ENCODE data around the gene GRB2. TPM values are rescaled to one million over a fixed set of nuclear protein-coding genes. Genes with fewer than 3 reads are reported as not detected.

The GRB2 gene
- total and polyA plus RNA-seq, 2 experiments from 2014 or later: 65.0 to 96.6 TPM

DNA sequence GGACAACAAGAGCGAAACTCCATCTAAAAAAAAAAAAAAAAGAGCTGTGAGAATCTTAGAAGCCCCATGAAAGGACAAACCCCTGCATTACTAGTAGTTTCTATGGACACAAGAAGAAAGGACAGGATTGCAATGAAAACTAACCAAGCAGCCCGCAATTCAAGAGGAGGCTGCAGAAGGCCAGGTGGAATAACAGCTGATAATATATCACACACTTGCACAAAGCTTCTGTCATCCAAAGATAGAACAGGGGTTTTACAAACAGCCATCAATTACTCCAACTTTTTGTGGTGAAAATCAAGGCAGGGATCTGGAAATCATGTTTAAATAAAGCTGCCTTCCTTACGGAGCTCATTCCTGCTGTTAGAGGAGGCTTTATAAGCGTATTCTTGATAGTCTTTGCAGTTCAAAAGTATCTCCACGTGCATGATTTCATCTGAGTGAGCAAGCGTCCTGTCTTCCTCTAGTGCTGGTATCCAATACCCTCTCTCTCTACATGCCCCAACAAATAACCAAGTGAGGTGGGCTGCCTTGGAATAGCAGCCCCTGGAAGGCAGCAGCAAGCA lies 27.8 kb upstream of the GRB2 start:
- Histone ChIP-seq H3K4me3 (no peak overlapping the region), H3K9ac (no peak overlapping the region)
- 69 to 71% methylated on average over 6 of the region's 6 CpGs for whole genome bisulfite sequencing, 2 experiments (ENCODE audit: low coverage in 1 of 2, low lambda C conversion rate in 2 of 2, missing lambda C conversion rate in 2 of 2)

DNA sequence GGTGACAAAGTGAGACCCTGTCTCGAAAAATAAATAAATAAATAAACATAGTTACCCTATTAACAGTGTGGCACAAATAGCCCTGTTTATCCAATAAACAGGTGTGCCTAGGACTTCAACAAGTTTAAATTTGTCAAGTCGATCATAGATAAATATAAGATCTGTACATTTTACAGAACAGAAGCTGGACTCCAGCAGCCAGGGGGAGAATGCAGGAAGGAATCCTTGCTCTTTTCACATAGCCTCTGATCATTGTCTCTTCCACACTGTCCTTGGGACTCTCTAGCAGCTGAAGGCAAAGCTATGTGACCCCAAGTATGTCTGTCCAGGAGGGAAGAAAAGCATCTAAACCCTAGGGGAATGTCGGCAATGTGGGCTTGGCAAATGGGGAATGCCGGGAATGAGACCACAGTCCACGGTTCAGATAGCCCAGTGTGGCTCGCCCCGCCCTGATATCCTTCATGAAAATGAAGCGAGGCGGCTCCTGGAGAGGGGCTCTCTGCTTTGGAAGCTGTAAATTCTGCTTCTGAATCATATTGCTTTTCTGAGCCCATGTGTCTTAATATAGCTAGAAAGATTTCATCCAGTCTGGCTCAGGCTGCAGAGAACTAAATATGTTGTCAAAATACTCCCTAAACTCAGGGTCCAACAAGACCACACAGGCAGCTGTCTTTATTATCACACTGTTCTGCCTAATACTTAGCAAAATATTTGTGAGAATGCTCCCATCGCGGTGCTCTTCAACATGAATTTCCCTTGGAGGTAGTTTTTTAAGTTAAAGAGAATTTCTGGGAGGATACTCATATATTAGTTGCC lies 24.9 kb upstream of the GRB2 start:
- H3K9ac ChIP-seq: no peak overlapping the region
- in situ Hi-C loops (cut with MboI): loop anchor here (25.0 kb wide), 1 partner anchor 307 kb away; no protein-coding TSS in a partner anchor
- TF ChIP-seq EZH2phosphoT487 (IDR thresholded peaks at IDR 0.05; ENCODE audit: insufficient read depth, low read depth) (no peak), EZH2 (IDR thresholded peaks at IDR 0.05; ENCODE audit: insufficient read depth, poor library complexity, severe bottlenecking) (no peak)

More for the DNA sequence above, 27.8 kb upstream of the GRB2 start:
- H3K36me3 ChIP-seq (ENCODE audit: low read depth): no peaks in the 10 kb centered on the region
- no peaks in the 10 kb centered on the region for H3K9me3 ChIP-seq (ENCODE audit: low read depth)
- H3K27ac ChIP-seq: no peak overlapping the region
- H3F3A ChIP-seq (ENCODE audit: insufficient read depth): no peaks in the 10 kb centered on the region
- no peak for TF ChIP-seq EZH2phosphoT487 (IDR thresholded peaks at IDR 0.05; ENCODE audit: insufficient read depth, low read depth)
- TF ChIP-seq EZH2 (IDR thresholded peaks at IDR 0.05; ENCODE audit: insufficient read depth, poor library complexity, severe bottlenecking): no peak
- no peak overlapping the region for H2AFZ ChIP-seq
- H3K9me2 ChIP-seq (ENCODE audit: insufficient read depth): no peaks in the 10 kb centered on the region
- no peaks in the 10 kb centered on the region for H3K79me2 ChIP-seq (ENCODE audit: insufficient read depth)
- H3K27me3 ChIP-seq (replicated peaks; ENCODE audit: insufficient read depth): no peaks in the 10 kb centered on the region
- in situ Hi-C loops (cut with MboI): loop anchor here (25.0 kb wide), 1 partner anchor 304 kb away; no protein-coding TSS in a partner anchor
- DNase-seq: no peak
- H4K20me1 ChIP-seq (ENCODE audit: insufficient read depth): no peaks in the 10 kb centered on the region
- peaks cover 11% of the 10 kb centered on the region for H3K4me1 ChIP-seq (ENCODE audit: insufficient read depth)
- H3K4me2 ChIP-seq (ENCODE audit: unreplicated experiment): no peak overlapping the region

DNA sequence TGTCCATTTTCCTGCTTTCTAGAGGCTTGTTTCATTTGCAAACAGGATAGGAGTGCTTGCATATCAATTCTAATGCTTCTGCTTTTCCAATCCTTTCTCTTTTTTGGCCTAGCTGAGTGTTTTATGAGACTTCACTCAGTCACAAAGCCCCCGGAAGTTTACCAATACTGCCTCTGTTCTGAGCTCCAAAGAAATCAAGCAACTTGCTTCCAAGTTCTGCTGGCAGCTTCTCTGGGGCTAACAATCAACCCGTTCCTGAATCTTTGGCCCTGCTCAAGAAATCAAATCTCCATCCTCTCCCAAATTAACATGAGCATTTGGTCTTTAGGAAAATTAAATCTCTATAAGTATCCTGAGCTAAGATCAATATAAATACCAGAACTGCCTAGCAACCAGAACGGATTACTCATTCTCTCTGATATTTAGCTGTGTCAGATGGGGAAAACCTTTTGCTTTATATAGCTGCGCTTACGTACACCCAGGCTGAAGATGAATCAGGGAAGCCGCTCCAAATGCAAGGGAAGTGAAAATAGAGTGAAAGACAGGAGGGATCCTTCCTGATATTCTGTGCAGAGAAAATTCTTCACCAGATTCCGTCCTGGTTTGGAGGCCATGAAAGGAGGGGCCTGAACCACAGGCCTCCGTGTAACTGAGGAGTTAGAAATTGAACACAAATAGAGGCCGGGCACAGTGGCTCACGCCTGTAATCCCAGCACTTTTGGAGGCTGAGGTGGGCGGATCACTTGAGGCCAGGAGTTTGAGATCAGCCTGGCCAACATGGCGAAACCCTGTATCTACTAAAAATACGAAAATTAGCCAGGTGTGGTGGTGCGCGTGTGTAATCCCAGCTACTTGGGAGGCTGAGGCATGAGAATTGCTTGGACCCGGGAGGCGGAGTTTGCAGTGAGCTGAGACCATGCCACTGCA lies 23.3 kb upstream of the GRB2 start:
- 0 out of 2 replicates have a peak, but pooled peaks cover 6% of the 10 kb centered on the region for H3F3A ChIP-seq (ENCODE audit: insufficient read depth)
- no peaks in the 10 kb centered on the region for H3K79me2 ChIP-seq (ENCODE audit: insufficient read depth)
- peak overlapping the region; percentile 30 for H3K27ac ChIP-seq
- no peak for TF ChIP-seq EZH2phosphoT487 (IDR thresholded peaks at IDR 0.05; ENCODE audit: insufficient read depth, low read depth)
- no peak for TF ChIP-seq EZH2 (IDR thresholded peaks at IDR 0.05; ENCODE audit: insufficient read depth, poor library complexity, severe bottlenecking)
- H3K4me2 ChIP-seq (ENCODE audit: unreplicated experiment): no peak overlapping the region
- peaks cover 11% of the 10 kb centered on the region for H3K4me1 ChIP-seq (ENCODE audit: insufficient read depth)
- no peaks in the 10 kb centered on the region for H3K36me3 ChIP-seq (ENCODE audit: low read depth)
- H2AFZ ChIP-seq: peak overlapping the region; percentile 24; the same call in 1 of the 2 replicates
- H3K4me3 ChIP-seq: no peak overlapping the region
- no peaks in the 10 kb centered on the region for H3K27me3 ChIP-seq (replicated peaks; ENCODE audit: insufficient read depth)
- peak; percentile 69 for DNase-seq
- no peaks in the 10 kb centered on the region for H3K9me2 ChIP-seq (ENCODE audit: insufficient read depth)
- H3K9ac ChIP-seq: peak overlapping the region; percentile 17; the same call in 1 of the 2 replicates
- no peaks in the 10 kb centered on the region for H4K20me1 ChIP-seq (ENCODE audit: insufficient read depth)
- 72 to 81% methylated on average over 17 of the region's 17 CpGs for WGBS, 2 experiments (ENCODE audit: low coverage in 1 of 2, low lambda C conversion rate in 2 of 2, missing lambda C conversion rate in 2 of 2)
- H3K9me3 ChIP-seq (ENCODE audit: low read depth): no peaks in the 10 kb centered on the region
- in situ Hi-C loops (cut with MboI): loop anchor here (10.0 to 25.0 kb wide), 2 partner anchors 86 to 308 kb away; partner anchors contain the start of genes CASKIN2 and TSEN54

More for the DNA sequence above, 24.9 kb upstream of the GRB2 start:
- Histone ChIP-seq H3K9me2 (ENCODE audit: insufficient read depth) (no peaks in the 10 kb centered on the region), H3K27me3 (replicated peaks; ENCODE audit: insufficient read depth) (no peaks in the 10 kb centered on the region), H3F3A (ENCODE audit: insufficient read depth) (0 out of 2 replicates have a peak, but pooled peaks cover 6% of the 10 kb centered on the region), H3K79me2 (ENCODE audit: insufficient read depth) (no peaks in the 10 kb centered on the region), H3K36me3 (ENCODE audit: low read depth) (no peaks in the 10 kb centered on the region), H4K20me1 (ENCODE audit: insufficient read depth) (no peaks in the 10 kb centered on the region), H2AFZ (peak overlapping the region; percentile 44; the same call in 1 of the 2 replicates), H3K4me1 (ENCODE audit: insufficient read depth) (peaks cover 11% of the 10 kb centered on the region), H3K4me2 (ENCODE audit: unreplicated experiment) (no peak overlapping the region), H3K9me3 (ENCODE audit: low read depth) (no peaks in the 10 kb centered on the region), H3K27ac (no peak overlapping the region), H3K4me3 (no peak overlapping the region)
- no peak for DNase-seq
- 66 to 71% methylated on average over 11 of the region's 11 CpGs for WGBS, 2 experiments (ENCODE audit: low coverage in 1 of 2, low lambda C conversion rate in 2 of 2, missing lambda C conversion rate in 2 of 2)

DNA sequence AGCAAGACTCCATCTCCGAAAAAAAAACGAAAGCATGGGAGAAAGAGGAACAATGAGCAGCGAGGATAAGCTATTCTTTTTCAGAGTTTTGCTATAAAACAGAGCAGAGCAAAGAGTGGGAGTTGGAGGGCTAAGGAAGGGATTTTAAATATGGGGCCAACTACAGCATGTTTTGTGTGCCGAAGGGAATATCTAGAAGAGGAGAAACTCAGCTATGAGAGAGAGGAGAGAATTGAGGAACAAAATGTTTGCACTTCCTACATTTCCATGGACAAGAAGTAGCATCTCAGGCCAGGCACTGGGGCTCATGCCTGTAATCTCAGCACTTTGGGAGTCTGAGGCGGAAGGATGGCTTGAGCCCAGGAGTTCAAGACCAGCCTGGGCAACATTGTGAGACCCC lies 13.1 kb upstream of the GRB2 start:
- H3F3A ChIP-seq (ENCODE audit: insufficient read depth): no peaks in the 10 kb centered on the region
- no peaks in the 10 kb centered on the region for H3K79me2 ChIP-seq (ENCODE audit: insufficient read depth)
- no peaks in the 10 kb centered on the region for H4K20me1 ChIP-seq (ENCODE audit: insufficient read depth)
- 32 to 59% methylated on average over 5 of the region's 5 CpGs for WGBS, 2 experiments (ENCODE audit: low coverage in 1 of 2, low lambda C conversion rate in 2 of 2, missing lambda C conversion rate in 2 of 2)
- H3K27ac ChIP-seq: no peak overlapping the region
- in situ Hi-C loops (cut with MboI): no loop called here
- TF ChIP-seq EZH2phosphoT487 (IDR thresholded peaks at IDR 0.05; ENCODE audit: insufficient read depth, low read depth) (no peak), EZH2 (IDR thresholded peaks at IDR 0.05; ENCODE audit: insufficient read depth, poor library complexity, severe bottlenecking) (no peak)
- no peaks in the 10 kb centered on the region for H3K9me2 ChIP-seq (ENCODE audit: insufficient read depth)
- H3K36me3 ChIP-seq (ENCODE audit: low read depth): no peaks in the 10 kb centered on the region
- peaks cover 4% of the 10 kb centered on the region; the same call in 1 of the 2 replicates for H3K27me3 ChIP-seq (replicated peaks; ENCODE audit: insufficient read depth)
- no peak for DNase-seq
- no peak overlapping the region for H2AFZ ChIP-seq
- no peak overlapping the region for H3K9ac ChIP-seq
- no peaks in the 10 kb centered on the region for H3K4me1 ChIP-seq (ENCODE audit: insufficient read depth)
- H3K4me3 ChIP-seq: no peak overlapping the region
- no peaks in the 10 kb centered on the region for H3K9me3 ChIP-seq (ENCODE audit: low read depth)
- no peak overlapping the region for H3K4me2 ChIP-seq (ENCODE audit: unreplicated experiment)

Measured in GM23248 (cell line).